Measurements from ENCODE around the gene ATP6V1C2. TPM values are rescaled to one million over a fixed set of nuclear protein-coding genes. Genes with fewer than 3 reads are reported as not detected.

ATP6V1C2 gene
- total RNA-seq, 1 experiment from 2014 or later = 2.0 TPM

GRCh38 chr2:10828346-10828745 is 106.9 kb downstream of the ATP6V1C2 start:
- H3K4me2 ChIP-seq (ENCODE audit: low read length) = no peak overlapping the region
- peaks cover 0 to 5% of the 10 kb centered on the region in 2 experiments; a peak in 1 of 4 replicates for H3K4me1 ChIP-seq (ENCODE audit: control insufficient read depth in 1 of 2, insufficient read depth in 2 of 2, low read length in 2 of 2)
- H3K9ac ChIP-seq (ENCODE audit: low read length) = no peak overlapping the region
- H3K4me3 ChIP-seq (replicated peaks in 1 of 2; ENCODE audit: low read depth in 1 of 2, low read length in 2 of 2) = no peak overlapping the region
- ChIA-PET POLR2A (no interaction called here), CTCF (no interaction called here), RAD21 (ENCODE audit: low non-redundant PET in 1 of 2, low total read pairs in 2 of 2, uncharacterized antibody in 2 of 2, unreplicated experiment in 2 of 2) (no interaction called here)
- H3K9me2 ChIP-seq (ENCODE audit: insufficient read depth) = no peaks in the 10 kb centered on the region
- H3K27ac ChIP-seq (ENCODE audit: low read depth, low read length) = no peak overlapping the region
- H2AFZ ChIP-seq (ENCODE audit: low read depth, low read length, poor library complexity, severe bottlenecking) = no peak overlapping the region
- no peaks in the 10 kb centered on the region for H3K79me2 ChIP-seq (ENCODE audit: insufficient read depth, low read length)
- TF ChIP-seq CBX3 (IDR thresholded peaks at IDR 0.05; ENCODE audit: low read depth) (no peak), JUND (IDR thresholded peaks at IDR 0.05) (no peak), FOSL1 (IDR thresholded peaks at IDR 0.05; ENCODE audit: low read depth) (no peak), TCF7L2 (IDR thresholded peaks at IDR 0.05; ENCODE audit: borderline replicate concordance, extremely low read depth, insufficient read depth, insufficient read length) (no peak), CEBPB (IDR thresholded peaks at IDR 0.05; ENCODE audit: low read depth) (no peak), ZFX (IDR thresholded peaks at IDR 0.05) (no peak), EGR1 (IDR thresholded peaks at IDR 0.05; ENCODE audit: low read depth) (no peak), EZH2 (IDR thresholded peaks at IDR 0.05) (no peak), POLR2A (IDR thresholded peaks at IDR 0.05; ENCODE audit: borderline replicate concordance, extremely low read depth, insufficient read depth, insufficient read length) (no peak), MAX (IDR thresholded peaks at IDR 0.05) (no peak), SRF (IDR thresholded peaks at IDR 0.05; ENCODE audit: low read depth) (no peak)
- TF ChIP-seq, protein P1, sequence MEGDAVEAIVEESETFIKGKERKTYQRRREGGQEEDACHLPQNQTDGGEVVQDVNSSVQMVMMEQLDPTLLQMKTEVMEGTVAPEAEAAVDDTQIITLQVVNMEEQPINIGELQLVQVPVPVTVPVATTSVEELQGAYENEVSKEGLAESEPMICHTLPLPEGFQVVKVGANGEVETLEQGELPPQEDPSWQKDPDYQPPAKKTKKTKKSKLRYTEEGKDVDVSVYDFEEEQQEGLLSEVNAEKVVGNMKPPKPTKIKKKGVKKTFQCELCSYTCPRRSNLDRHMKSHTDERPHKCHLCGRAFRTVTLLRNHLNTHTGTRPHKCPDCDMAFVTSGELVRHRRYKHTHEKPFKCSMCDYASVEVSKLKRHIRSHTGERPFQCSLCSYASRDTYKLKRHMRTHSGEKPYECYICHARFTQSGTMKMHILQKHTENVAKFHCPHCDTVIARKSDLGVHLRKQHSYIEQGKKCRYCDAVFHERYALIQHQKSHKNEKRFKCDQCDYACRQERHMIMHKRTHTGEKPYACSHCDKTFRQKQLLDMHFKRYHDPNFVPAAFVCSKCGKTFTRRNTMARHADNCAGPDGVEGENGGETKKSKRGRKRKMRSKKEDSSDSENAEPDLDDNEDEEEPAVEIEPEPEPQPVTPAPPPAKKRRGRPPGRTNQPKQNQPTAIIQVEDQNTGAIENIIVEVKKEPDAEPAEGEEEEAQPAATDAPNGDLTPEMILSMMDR (IDR thresholded peaks at IDR 0.05 in 2 of 3, conservative IDR thresholded peaks at IDR 0.05 in 1 of 3; ENCODE audit: borderline replicate concordance in 1 of 3, insufficient read depth in 1 of 3, low read depth in 2 of 3, low read length in 2 of 3) = no peak
- no peaks in the 10 kb centered on the region for H4K20me1 ChIP-seq (ENCODE audit: insufficient read depth)
- DNase-seq (ENCODE audit: low read depth, low spot score) (no peak), ATAC-seq (no peak)
- intact Hi-C loops (cut with micrococcal nuclease) = no loop called here
- BruUV-seq (replicated peaks) = no TSS peak
- no peaks in the 10 kb centered on the region for H3K9me3 ChIP-seq (ENCODE audit: control insufficient read depth in 1 of 2, insufficient read depth in 1 of 2, low read depth in 1 of 2, low read length in 2 of 2)
- no peaks in the 10 kb centered on the region for H3K36me3 ChIP-seq (ENCODE audit: control insufficient read depth in 1 of 2, insufficient read depth in 2 of 2, low read length in 2 of 2)
- H3K27me3 ChIP-seq (ENCODE audit: insufficient read depth, low read length) = no peaks in the 10 kb centered on the region

All from HCT116 (cell line).